ENCODE data around the gene ICA1.
A peak's percentile ranks its signal among the peaks of the same experiment; 100 is the strongest.
"Not testable (repeated sequence)": the region's sequence is repeated elsewhere in the genome, so short reads cannot be mapped to it uniquely, and the experiment has no call there.

Gene ICA1

GRCh38 chr7:8261711-8262695 is at the start of gene ICA1:
Gene ICA1, minus strand, starts transcription at chr7:8262167. Its CDS starts 26,241 bp downstream, at chr7:8235926.
- peak; percentile 14 for DNase-seq (ENCODE audit: low read depth)
- no peak for TF ChIP-seq CTCF (conservative IDR thresholded peaks at IDR 0.05; ENCODE audit: low read depth, low read length)

DNA sequence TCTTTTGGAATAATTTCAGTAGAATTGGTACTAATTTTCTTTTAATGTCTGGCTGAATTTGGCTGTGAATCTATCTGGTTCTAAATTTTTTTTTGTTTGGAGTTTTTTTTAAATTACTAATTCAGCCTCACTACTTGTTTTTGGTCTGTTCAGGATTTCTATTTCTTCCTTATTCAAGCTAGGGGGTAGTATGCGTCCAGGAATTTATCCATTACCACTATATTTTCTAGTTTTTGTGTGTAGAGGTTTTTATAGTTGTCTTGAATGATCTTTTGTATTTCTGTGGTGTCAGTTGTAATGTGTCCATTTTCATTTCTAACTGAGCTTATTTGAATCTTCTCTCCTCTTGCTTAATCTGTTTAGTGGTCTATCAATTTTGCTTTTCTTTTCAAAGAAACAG is 48.9 kb upstream of the ICA1 start:
- TF ChIP-seq CTCF (conservative IDR thresholded peaks at IDR 0.05; ENCODE audit: low read depth, low read length), result no peak
- DNase-seq (ENCODE audit: low read depth), result no peak

More at GRCh38 chr7:8261711-8262695, at the start of gene ICA1:
- peak within 1 kb of the TSS; percentile 83 for H3K4me3 ChIP-seq (ENCODE audit: low read length)

GRCh38 chr7:8305625-8306388 is 43.8 kb upstream of the ICA1 start:
- H3K4me3 ChIP-seq (ENCODE audit: low read length), result no peak overlapping the region
- TF ChIP-seq CTCF (conservative IDR thresholded peaks at IDR 0.05; ENCODE audit: low read depth, low read length), result no peak
- DNase-seq (ENCODE audit: low read depth), result no peak

More for the DNA sequence above, 48.9 kb upstream of the ICA1 start:
- H3K4me3 ChIP-seq (ENCODE audit: low read length), result no peak overlapping the region

GRCh38 chr7:8305104-8305503 is 43.1 kb upstream of the ICA1 start:
- no peak overlapping the region for H3K4me3 ChIP-seq (ENCODE audit: low read length)
- no peak for TF ChIP-seq CTCF (conservative IDR thresholded peaks at IDR 0.05; ENCODE audit: low read depth, low read length)
- no peak for DNase-seq (ENCODE audit: low read depth)

- no peak overlapping the region for H3K4me3 ChIP-seq (ENCODE audit: low read length)
Observed at GRCh38 chr7:8303904-8304528, 42.0 kb upstream of the ICA1 start.

DNA sequence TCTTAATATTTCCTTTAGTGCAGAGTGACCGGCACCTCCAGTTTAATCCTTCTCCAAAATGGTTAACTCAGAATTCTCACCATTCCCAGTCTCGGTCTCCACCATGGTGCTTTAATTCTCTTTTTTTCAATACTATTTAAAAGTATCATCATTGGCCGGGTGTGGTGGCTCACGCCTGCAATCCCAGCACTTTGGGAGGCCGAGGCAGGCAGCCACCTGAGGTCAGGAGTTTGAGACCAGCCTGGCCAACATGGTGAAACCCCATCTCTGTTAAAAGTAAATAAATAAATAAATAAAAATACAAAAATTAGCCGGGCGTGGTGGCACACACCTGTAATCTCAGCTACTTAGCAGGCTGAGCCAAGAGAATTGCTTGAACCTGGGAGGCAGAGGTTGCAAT is 35.1 kb upstream of the ICA1 start:
- DNase-seq (ENCODE audit: low read depth); H3K4me3 ChIP-seq (ENCODE audit: low read length): not testable (repeated sequence)

More at GRCh38 chr7:8303904-8304528, 42.0 kb upstream of the ICA1 start:
- TF ChIP-seq CTCF (conservative IDR thresholded peaks at IDR 0.05; ENCODE audit: low read depth, low read length), result no peak
- no peak for DNase-seq (ENCODE audit: low read depth)

DNA sequence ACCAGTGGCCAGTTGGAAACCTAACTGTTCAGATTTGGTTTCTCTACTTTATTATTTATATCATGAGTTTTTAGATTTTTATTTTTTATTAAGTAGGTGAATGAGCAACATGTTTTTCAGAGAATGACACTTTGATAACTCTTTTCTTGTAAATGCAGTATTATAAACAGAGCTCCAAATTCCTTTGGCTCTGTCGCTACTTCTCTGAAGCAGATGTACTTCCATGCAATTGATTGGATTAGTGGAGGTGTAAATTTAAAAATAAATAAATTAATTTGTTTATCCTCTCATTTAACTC is 34.3 kb upstream of the ICA1 start:
- TF ChIP-seq CTCF (conservative IDR thresholded peaks at IDR 0.05; ENCODE audit: low read depth, low read length), result no peak
- no peak overlapping the region for H3K4me3 ChIP-seq (ENCODE audit: low read length)
- DNase-seq (ENCODE audit: low read depth), result no peak
